KOPT-K1 (cell line): ENCODE measurements around the gene SUGP2.
"Not testable (repeated sequence)": the region's sequence is repeated elsewhere in the genome, so short reads cannot be mapped to it uniquely, and the experiment has no call there.

Experiments used
- H3K27ac ChIP-seq: fragments of 200-600 bp; sonication (generic); 2 replicates; pipeline ENCODE4 v1.5.1; 2016; ENCODE audit warnings: antibody characterized with exemption, mild to moderate bottlenecking, low read depth, low read length; ENCODE audit not compliant: poor library complexity, severe bottlenecking
- H3K36me3 ChIP-seq: fragments of 200-600 bp; sonication (generic); 2 replicates; pipeline ENCODE4 v1.5.1; 2017; ENCODE audit warnings: antibody characterized with exemption, mild to moderate bottlenecking, low read length, moderate library complexity; ENCODE audit not compliant: insufficient read depth
- H3K9me3 ChIP-seq: fragments of 200-600 bp; sonication (generic); 2 replicates; pipeline ENCODE4 v1.5.1; 2017; ENCODE audit warnings: antibody characterized with exemption, low read length, mild to moderate bottlenecking; ENCODE audit not compliant: insufficient read depth, poor library complexity, severe bottlenecking

SUGP2 gene

DNA sequence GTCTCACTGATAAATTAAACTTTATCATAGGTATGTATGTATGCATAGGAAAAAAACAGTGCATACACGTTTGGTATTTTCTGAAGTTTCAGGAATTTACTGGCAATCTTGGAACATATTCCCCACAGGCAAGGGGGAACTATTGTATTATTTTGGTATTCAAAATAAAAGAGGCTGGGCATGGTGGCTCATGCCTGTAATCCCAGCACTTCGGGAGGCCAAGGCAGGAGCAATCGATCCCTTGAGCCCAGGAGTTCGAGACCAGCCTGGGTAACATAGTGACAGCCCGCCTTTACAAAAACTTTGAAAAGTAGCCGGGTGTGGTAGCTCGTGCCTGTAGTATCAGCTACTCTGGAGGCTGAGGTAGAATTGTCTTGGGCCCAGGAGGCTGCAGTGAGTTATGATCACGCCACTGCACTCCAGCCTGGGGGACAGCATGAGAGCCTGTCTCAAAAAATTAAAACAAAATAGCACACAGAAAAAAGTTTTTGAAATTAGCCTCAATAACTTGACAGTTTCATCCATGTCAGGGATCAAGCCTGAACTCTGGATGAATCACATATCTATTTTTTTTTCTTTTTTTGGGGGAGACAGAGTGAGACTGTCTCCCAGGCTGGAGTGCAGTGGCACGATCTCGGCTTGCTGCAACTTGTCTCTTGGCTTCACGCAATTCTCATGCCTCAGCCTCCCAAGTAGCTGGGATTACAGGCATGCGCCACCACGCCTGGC is 63.2 kb downstream of the SUGP2 start:
- Histone ChIP-seq H3K9me3 (no peaks in the 10 kb centered on the region), H3K36me3 (no peaks in the 10 kb centered on the region), H3K27ac (no peak overlapping the region)

DNA sequence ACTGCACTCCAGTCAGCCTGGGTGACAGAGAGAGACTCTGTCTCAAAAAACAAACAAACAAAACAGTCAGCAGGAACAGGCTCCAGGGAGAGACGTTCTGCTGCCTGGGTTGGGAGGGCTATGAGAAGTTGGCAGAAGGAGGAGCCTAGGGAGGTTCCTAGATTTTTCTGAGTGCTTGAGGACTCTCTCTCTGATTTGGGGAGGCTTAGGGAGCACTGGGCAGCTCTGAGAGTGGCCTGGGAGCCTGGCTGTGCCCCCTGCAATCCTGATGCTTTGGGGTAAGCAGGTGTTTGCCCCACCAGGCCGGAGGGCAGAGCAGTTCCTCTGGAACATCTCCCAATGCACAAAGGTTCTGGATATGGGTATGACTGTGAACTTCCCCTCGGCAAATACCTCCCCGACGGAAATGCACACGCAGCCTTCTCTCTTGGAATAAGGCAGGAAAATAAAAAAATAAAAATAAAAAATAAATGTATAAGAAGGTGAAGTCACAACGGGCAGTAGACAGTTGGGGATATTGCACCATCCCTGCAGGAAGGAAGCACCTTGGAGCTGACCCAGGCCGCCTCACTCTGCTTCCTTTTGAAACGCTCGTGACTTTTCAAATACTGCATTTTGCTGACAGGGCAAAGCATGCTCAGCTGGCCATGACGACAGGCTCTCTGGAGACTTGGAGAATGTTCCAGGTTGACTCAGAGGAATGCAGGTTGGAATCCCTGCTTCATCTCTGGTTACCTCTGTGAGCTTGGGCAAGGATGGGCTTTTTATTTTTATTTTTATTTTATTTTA is 65.8 kb downstream of the SUGP2 start:
- H3K9me3 ChIP-seq, result no peaks in the 10 kb centered on the region
- H3K27ac ChIP-seq, result no peak overlapping the region
- no peaks in the 10 kb centered on the region for H3K36me3 ChIP-seq

DNA sequence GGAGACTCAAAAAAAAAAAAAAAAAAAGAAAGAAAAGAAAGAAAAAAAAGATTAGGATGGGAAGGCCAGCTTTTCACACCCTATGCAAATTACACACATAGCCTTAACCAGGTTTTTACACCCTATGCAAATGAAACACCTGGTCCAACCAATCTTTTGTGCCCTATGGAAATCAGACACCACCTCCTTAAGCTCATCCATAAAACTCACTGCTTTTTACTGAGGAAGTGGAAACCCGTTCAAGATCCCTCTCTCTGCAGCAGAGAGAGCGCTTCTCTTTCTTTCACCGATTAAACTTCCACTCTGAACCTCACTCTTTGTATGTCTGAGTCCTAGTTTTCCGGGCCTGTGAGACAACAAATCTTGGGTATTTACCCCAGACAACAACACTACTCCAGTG is 67.0 kb downstream of the SUGP2 start:
- Histone ChIP-seq H3K36me3 (no peaks in the 10 kb centered on the region), H3K9me3 (no peaks in the 10 kb centered on the region), H3K27ac (no peak overlapping the region)

DNA sequence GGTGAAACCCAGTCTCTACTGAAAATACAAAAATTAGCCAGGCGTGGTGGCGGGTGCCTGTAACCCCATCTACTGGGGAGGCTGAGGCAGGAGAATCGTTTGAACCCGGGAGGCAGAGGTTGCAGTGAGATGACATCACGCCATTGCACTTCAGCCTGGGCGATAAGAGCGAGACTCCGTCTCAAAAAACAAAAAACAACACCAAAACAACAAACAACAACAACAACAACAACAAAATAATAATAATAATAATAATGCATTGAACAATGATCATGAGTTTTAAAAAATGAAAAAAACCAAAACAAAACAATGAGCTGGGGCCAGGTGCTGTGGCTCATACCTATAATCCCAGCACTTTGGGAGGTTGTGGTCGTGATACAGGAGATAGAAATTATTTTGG is 69.2 kb downstream of the SUGP2 start:
- Histone ChIP-seq H3K36me3 (no peaks in the 10 kb centered on the region), H3K27ac (no peak overlapping the region), H3K9me3 (no peaks in the 10 kb centered on the region)

DNA sequence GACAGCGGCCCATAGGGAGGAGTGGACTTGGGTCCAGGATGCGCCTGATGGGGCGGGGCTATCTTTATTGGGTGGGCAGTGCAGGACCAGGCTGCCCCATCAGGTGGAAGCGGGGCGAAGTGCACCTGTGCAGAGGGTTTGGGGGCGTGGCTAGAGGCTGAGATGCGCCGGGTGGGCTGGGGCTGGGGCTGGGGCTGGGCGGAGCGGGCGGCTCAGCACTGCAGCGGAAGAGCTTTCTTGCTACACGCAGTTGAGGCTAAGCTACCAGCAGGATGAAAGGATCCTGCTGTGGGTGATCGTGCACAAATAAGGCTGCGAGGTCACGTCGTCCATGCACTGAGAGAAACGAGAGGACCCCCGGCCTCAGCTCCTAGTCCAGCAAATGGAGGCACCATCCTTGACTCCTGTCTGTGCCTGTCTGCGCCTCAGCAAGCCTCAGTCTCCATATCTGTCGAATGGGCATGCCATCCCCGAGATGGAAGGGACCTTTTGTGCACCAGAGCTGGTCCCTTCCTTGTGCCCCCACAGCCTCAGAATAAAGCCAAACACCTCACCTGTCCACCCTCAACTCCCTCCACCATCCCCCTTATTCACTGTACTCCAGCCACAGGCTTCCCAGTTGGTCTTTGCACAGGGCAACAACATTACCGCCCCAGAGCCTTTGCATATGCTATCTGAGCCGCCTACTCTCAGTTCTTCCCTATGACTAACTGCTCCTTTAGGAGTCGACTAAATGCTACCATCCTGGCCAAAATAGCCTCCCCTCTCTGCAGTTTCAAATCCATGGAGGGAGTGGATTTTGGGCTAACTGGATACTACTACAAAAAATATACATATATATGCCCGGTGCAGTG is 71.3 kb downstream of the SUGP2 start:
- Histone ChIP-seq H3K9me3 (no peaks in the 10 kb centered on the region), H3K36me3 (no peaks in the 10 kb centered on the region), H3K27ac (no peak overlapping the region)

DNA sequence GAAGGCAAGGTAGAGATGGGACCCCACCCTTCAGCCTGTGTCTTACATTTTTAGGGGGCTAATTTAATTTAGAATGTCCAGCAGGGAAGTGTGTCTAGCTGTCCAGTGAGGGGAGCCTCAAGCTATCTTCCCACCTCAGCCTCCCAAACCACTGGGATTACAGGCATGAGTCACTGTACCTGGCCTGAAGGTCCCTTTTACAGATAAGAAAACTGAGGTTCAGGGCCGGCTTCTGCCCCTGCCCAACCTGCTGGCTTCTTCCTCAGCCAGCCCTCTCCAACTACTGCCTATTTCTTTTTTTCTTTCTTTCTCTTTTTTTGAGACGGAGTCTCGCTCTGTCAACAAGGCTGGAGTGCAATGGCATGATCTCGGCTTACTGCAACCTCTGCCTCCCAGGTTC is 72.9 kb downstream of the SUGP2 start:
- Histone ChIP-seq H3K27ac (no peak overlapping the region), H3K9me3 (no peaks in the 10 kb centered on the region), H3K36me3 (no peaks in the 10 kb centered on the region)

DNA sequence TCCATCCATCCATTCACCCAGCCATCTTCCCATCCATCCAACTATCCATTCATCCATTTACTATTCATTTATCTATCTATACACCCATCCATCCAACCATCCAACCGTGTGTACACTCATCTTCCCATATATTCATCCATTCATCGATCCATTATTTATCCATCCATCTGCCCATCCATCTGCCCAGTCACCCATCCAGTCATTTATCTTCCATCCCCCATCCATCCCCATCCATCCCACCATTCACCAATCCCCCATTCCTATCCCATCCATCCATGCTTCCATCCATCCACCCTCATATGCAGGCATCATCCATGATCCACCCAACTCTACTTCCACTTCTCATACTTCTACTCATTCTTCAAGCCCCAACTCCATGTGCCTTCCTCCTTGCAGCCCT is 78.3 kb downstream of the SUGP2 start:
- H3K27ac ChIP-seq, result no peak overlapping the region
- no peaks in the 10 kb centered on the region for H3K36me3 ChIP-seq
- H3K9me3 ChIP-seq, result no peaks in the 10 kb centered on the region

DNA sequence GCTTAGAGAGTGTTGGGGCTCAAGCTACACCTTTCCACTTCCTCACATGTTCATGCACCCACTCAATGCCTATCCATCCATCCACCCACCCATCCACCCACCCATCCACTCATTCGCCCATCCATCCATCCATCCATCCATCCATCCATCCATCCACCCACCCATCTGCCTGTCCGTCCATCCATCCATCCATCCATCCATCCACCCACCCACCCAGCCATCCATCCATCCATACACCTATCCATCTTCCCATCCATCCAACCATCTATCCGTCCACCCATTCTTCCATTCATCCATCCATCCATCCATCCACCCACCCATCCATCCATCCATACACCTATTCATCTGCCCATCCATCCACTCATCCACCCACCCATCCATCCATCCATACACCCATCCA is 79.2 kb downstream of the SUGP2 start:
- no peak overlapping the region for H3K27ac ChIP-seq
- H3K36me3 ChIP-seq, result no peaks in the 10 kb centered on the region
- no peaks in the 10 kb centered on the region for H3K9me3 ChIP-seq

DNA sequence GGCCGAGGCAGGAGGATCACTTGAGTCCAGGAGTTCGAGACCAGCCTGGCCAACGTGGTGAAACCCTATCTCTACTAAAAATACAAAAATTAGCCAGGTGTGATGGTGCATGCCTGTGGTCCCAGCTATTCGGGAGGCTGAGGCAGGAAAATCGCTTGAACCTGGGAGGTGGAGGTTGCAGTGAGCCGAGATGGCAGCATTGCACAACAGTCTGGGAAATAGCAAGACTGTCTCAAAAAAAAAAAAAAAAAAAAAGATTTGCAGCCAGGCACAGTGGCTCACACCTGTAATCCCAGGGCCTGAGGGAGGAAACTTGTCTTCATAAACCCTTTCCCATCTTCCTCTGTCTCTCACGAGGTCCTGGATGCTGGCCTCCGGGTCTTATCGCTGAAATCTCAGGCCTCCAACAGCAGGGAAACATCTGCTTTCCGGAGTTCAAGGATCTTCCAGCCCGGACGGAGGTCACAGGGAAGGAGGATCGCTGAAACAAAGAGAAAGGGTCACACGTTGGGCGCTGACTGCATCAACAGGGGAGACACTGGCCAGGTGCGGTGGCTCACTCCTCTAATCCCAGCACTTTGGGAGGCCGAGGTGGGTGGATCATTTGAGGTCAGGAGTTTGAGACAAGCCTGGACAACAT is 80.8 kb downstream of the SUGP2 start:
- not testable (repeated sequence) for H3K9me3 ChIP-seq, H3K27ac ChIP-seq, H3K36me3 ChIP-seq

DNA sequence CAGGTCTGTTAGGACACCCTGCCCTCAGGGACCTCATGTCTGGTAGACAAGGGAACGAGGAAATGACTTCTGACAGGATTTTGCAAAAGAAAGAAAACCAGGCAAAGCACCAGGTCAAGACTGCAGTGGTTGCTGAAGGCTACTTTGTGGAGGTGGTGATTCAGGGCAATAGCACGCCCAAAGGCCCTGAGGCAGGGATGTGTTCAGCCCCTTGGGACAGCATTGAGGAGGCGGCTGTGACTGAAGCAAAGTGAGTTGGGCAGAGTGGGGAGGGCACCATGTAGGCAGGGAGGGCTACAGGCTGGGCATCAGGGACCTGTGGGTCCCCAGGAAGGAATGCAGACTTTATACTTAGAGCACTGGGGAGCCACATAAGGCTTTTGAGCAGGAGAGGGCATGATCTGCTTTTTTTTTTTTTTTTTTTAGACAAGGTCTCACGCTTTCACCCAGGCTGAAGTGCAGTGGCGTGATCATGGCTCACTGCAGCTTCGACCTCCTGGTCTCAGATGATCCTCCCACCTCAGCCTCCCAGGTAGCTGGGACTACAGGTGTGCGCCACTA is 81.5 kb downstream of the SUGP2 start:
- H3K36me3 ChIP-seq, result no peaks in the 10 kb centered on the region
- H3K27ac ChIP-seq, result no peak overlapping the region
- H3K9me3 ChIP-seq, result no peaks in the 10 kb centered on the region

DNA sequence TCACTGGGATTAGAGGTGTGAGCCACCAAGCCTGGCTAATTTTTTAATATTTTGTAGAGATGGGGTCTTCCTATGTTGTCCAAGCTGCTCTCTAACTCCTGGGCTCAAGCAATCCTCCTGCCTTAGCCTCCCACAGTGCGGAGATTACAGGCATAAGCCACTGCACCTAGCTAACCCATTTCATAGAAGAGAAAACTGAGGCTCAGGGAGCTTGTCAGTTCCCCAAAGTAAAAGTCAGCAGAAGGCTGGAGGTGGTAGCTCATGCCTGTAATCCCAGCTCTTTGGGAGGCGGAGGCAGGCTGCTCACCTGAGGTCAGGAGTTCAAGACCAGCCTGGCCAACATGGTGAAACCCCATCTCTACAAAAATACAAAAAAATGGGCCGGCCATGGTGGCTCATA is 83.5 kb downstream of the SUGP2 start:
- Histone ChIP-seq H3K9me3 (no peaks in the 10 kb centered on the region), H3K36me3 (no peaks in the 10 kb centered on the region), H3K27ac (no peak overlapping the region)

DNA sequence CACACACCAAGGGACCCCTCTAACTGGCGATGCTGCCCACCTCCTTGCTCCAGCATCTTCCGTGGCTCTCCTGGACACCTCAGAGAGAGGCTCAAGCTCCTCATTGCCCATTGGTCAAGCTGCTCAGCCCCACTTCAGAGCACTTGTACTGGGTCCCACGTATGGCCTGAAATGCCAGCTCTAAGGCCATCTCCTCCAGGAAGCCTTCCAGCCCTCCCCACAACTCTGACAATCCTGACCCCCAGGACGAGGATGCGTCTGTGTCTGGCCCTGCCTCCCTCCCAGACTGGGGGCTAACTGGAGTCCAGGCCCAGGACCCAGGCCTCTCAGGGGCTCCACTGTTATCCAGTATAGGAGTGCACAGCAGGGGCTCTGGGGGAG is 84.4 kb downstream of the SUGP2 start:
- Histone ChIP-seq H3K36me3 (no peaks in the 10 kb centered on the region), H3K9me3 (no peaks in the 10 kb centered on the region), H3K27ac (no peak overlapping the region)

DNA sequence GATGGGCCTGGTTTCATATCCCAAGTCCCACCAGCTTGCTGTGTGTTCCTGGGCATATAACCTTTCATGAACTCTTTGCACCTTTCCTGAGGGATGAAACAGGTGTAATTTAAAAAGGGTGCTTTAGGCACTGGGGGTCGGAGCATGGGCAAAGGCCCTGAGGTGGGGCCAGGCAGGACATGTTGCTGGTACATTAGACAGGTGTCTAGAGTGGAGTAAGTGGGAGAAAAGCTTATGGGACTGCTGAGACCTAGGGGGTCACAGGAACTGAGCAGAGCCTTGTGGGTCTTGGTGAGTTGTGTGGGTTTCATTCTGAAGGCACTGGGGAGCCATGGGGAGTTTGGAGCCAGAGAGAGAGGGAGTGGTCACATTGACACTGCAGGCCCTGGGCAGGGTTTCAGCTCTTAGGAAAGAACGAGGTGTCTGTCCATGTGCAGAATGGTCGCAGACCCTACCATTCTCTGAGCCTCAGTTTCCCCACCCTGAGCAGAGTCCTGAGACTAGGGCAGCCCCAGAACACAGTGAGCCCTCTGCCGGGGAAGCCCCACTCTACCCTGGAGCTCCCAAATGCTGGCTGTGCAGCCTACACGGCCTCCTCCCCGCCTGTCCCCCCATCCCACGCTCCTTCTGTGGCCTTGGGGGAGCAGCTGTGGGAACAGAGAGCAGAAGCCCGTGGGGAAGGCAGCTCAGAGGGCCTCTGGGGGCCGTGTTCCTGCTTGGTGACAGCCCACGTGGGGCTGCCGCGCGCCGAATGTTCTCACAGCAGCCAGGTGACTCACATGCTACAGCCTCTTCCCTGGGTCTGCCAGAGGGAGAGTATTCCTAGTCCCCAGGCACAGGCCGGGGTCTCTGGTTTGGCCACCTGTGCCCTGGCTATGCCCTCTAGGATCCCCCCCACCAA is 85.0 kb downstream of the SUGP2 start:
- Histone ChIP-seq H3K27ac (no peak overlapping the region), H3K9me3 (no peaks in the 10 kb centered on the region), H3K36me3 (no peaks in the 10 kb centered on the region)

DNA sequence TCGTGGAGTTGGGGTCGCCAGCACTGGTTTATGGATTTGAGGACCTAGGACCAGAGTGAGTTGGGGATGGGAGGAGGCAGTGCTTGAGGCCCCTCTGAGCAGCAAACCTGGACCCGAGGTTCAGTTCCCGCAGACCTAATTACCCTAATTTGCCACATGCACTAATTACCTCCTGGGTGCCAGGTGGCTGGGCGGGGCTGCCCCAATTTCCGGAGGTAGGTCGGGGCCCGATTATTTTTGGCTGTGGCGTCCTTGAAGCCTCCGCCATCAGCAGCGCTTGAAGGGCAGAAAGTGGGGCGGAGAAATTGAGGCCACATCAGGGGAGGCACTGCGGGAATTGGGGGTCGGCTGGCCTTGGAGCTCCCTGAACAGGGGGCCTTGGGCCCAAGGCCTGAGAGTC is 86.4 kb downstream of the SUGP2 start:
- Histone ChIP-seq H3K36me3 (no peaks in the 10 kb centered on the region), H3K27ac (no peak overlapping the region), H3K9me3 (no peaks in the 10 kb centered on the region)
